Measurements from ENCODE around the gene SPRR1B.
"Not testable (repeated sequence)": the region's sequence is repeated elsewhere in the genome, so short reads cannot be mapped to it uniquely, and the experiment has no call there.

The SPRR1B gene, protein sequence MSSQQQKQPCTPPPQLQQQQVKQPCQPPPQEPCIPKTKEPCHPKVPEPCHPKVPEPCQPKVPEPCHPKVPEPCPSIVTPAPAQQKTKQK

DNA sequence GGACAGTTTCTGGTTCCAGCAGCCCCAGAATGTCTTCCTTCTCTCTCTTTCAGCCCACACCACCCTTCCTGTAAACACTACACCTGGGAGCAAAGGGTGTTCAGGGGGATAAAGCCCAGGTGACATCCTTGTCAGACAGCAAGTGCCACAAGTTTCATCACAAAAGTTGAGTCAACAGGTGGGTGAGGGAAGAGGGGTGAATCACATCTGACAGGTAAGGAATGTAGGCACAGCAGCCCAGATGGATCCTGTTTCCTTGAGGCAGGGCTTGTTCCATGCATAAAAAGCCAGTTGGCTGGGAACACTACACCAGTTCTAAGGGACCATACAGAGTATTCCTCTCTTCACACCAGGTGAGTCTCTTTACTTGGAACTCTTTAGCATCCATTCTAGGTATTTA lies at the start of gene SPRR1B:
TSS of gene SPRR1B (plus strand) at position 309 of the 400 bp plus-strand sequence. CDS start 1,143 bp downstream, outside the sequence.
- DNase-seq (ENCODE audit: low read depth), result no peak

GRCh38 chr1:152982076-152982475 lies 48.9 kb upstream of the SPRR1B start:
- DNase-seq (ENCODE audit: low read depth), result no peak

- no peak for DNase-seq (ENCODE audit: low read depth)
Measured at GRCh38 chr1:152983234-152983633, 47.8 kb upstream of the SPRR1B start.

- DNase-seq (ENCODE audit: low read depth), result no peak
Measured at GRCh38 chr1:152983743-152984142, 47.3 kb upstream of the SPRR1B start, which contains the start of gene SPRR1A. SPRR1A (plus strand) TSS chr1:152984081; CDS start chr1:152985231, 1,150 bp downstream.

GRCh38 chr1:152986578-152986977 lies 44.4 kb upstream of the SPRR1B start:
- no peak for DNase-seq (ENCODE audit: low read depth)

GRCh38 chr1:152993186-152993585 lies 37.8 kb upstream of the SPRR1B start:
- no peak for DNase-seq (ENCODE audit: low read depth)

DNA sequence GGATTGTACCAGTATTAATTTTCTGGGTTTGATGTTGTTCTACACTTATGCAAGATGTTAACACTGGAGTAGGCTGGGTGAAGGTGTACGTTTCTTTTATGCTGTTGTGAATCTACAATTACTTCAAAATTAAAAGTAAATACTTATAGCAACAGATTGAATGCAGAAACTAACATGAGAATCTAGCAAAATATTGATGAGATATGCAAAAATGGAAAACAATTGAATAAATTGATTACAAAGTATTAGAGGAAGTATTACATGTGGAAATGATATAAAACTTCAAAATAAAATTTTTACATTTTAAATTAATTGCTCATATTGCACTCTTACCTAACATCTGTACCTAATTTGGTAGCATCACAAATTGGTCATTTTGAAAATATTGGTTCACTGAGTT lies 35.2 kb upstream of the SPRR1B start:
- no peak for DNase-seq (ENCODE audit: low read depth)

- no peak for DNase-seq (ENCODE audit: low read depth)
Measured at GRCh38 chr1:152996633-152997400, 34.2 kb upstream of the SPRR1B start.

- no peak for DNase-seq (ENCODE audit: low read depth)
Measured at GRCh38 chr1:152997901-152998300, 33.1 kb upstream of the SPRR1B start.

GRCh38 chr1:152998476-152998875 lies 32.5 kb upstream of the SPRR1B start:
- DNase-seq (ENCODE audit: low read depth), result no peak

DNA sequence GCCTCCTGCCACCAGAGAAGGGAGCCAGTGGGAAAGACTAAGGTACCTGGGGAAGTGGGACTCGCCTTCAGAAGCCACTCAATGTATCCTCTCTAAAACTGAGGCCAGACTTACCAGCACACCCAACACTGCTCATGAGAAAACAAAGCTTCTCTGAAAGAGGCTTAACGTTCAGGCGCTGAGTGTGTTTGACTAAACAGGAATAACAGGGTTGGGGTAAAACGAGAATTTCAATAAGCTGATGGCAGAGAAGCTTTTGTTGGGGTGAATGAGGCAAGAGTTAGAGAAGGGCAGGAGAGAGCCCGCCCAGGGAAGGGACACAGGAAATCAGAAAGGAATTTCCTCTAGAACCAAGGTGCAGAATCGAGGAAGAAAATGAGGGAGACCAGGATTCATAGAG lies 31.2 kb upstream of the SPRR1B start:
- no peak for DNase-seq (ENCODE audit: low read depth)

- DNase-seq (ENCODE audit: low read depth), result no peak
Measured at GRCh38 chr1:153000294-153000693, 30.7 kb upstream of the SPRR1B start.

- no peak for DNase-seq (ENCODE audit: low read depth)
Measured at GRCh38 chr1:153001382-153001781, 29.6 kb upstream of the SPRR1B start, which contains the start of gene SPRR3. SPRR3 (plus strand) TSS chr1:153001749; CDS start chr1:153003021, 1,272 bp downstream.

DNA sequence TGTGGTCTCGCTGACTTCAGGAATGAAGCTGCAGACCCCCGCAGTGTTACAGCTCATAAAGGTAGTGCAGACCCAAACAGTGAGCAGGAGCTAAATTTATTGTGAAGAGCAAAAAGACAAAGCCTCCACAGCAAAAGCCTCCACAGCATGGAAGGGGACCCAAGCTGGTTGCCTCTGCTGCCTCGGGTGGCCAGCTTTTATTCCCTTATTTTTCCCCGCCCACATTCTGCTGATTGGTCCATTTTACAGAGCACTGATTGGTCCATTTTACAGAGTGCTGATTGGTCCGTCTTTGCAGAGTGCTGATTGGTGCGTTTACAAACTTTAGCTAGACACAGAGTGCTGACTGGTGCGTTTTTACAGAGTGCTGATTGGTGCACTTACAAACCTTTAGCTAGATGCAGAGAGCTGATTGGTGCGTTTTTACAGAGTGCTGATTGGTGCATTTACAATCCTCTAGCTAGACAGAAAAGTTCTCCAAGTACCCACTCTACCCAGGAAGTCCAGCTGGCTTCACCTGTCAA lies 19.7 kb upstream of the SPRR1B start:
- not testable (repeated sequence) for DNase-seq (ENCODE audit: low read depth)

DNA sequence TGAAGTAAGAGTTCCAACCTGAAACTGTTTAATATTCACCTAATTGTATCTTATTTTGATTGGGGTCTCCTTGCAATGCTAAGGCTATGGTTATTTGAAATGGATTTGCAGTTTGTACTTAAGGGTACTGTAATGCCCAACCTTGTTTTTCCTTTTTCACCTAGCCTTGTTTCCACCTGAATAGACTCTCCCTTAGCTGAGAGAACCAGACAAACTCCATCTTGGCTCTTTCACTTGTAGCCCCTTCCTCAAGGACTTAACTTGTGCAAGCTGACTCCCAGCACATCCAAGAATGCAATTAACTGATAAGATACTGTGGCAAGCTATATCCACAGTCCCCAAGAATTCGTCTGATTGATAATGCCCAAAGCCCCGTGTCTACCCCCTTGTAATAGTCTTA lies 9.2 kb upstream of the SPRR1B start:
- DNase-seq (ENCODE audit: low read depth), result not testable (repeated sequence)

DNA sequence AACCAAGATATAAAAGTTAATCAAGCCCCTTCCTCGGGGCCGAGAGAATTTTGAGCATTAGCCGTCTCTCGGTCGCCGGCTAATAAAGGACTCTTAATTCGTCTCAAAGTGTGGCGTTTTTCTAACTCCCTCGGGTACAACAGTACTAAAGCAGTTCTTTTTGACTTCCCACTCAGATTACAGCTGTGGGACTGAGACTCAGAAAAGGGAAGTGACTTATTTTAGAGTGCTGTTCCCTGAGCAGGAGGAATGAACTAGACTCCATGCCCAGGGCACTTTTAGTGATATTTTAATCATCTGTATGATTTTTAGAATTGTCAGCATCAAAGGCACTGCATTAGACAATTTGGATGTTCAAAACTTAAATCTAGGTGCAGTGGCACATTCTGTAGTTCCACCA lies 8.7 kb upstream of the SPRR1B start:
- DNase-seq (ENCODE audit: low read depth), result not testable (repeated sequence)

DNA sequence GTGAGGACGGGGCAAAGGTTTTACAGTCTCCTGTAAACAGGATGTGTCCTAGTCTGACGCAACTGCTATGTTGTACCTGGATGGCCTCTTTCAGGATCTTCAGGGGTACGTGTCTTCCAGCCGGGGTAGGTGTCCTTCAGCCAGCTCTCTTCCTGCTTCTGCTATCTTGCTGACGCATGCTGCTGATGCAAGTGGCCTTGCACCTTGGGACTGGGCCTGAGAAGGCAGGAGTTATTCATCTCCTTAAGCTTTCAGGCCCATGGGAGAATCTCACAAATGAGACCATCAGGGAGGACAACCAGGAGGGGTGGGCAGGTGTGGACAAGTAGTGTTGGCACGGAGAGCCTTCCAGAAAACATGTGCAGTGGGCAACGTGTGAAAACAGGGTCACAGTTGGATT lies 7.9 kb upstream of the SPRR1B start:
- DNase-seq (ENCODE audit: low read depth), result no peak

DNA sequence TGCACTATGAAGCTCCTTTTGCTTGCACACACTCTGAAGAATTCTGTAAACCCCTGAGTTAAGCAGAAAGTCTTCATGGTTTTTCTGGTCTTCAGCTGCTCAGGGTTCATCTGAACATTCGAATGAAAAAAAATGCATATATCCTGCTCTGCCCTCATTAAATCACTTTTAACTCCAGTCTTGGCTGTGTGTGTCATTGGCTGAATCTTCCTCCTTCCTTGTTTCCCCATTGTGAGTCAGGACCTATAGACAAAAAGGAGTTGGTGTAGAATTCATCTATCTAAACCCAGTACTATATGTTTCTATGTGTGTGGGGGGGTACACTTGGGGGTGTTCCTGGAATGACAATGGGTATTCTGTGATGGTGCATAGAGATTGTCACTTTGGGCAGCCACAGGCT lies 6.6 kb upstream of the SPRR1B start:
- DNase-seq (ENCODE audit: low read depth), result no peak

DNA sequence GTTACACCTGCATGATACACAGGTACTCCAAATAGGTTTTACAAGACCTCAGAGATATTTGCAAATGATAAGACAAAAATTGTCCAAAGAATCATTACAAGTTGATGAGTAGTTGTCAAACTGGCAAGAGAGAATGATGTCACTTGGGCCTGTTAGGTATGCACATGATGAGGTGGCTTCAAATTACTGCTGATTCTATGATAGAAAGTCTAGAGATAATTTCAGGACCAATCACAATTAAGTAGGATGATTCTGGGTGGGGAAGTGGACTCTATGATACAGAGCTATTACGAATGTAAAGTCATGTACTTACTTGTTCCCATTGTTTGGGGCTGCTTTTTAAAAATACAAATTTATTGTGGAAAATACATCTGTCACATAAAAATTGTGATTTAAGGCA lies 5.2 kb upstream of the SPRR1B start:
- DNase-seq (ENCODE audit: low read depth), result no peak

DNA sequence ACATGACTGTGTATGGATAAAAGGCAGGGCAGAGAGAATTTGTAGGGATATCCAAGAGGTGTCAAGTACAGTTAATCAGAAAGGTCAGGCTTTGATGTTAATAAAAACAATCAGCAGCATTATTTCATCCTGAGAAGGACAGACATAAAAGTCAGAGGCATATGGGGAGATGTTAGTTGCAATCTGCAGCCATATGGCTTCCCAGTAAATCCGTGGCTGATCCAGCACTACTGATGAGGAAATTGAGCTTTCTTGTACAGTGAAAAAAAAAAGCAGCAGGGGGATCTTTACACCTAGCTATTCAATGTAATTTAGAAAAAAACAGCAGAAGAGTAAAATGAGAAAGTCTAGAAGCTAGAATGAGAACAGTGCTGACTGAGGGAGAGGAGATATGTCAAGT lies 2.2 kb upstream of the SPRR1B start:
- DNase-seq (ENCODE audit: low read depth), result no peak

DNA sequence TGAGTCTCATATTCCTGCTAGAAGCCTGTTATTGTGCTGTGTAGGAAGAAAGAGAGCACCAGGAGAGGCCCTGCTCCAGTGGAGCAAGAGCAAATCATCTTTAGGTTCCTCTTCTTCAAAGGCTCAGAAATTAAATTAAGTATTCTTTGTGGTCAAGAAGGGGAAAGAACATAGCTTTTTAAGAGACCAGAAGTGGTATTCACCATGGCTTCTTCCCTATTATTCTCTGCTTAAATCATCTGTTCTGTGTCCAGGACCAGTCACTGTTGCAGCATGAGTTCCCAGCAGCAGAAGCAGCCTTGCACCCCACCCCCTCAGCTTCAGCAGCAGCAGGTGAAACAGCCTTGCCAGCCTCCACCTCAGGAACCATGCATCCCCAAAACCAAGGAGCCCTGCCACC lies 1.1 kb downstream of the SPRR1B start:
- no peak for DNase-seq (ENCODE audit: low read depth)

DNA sequence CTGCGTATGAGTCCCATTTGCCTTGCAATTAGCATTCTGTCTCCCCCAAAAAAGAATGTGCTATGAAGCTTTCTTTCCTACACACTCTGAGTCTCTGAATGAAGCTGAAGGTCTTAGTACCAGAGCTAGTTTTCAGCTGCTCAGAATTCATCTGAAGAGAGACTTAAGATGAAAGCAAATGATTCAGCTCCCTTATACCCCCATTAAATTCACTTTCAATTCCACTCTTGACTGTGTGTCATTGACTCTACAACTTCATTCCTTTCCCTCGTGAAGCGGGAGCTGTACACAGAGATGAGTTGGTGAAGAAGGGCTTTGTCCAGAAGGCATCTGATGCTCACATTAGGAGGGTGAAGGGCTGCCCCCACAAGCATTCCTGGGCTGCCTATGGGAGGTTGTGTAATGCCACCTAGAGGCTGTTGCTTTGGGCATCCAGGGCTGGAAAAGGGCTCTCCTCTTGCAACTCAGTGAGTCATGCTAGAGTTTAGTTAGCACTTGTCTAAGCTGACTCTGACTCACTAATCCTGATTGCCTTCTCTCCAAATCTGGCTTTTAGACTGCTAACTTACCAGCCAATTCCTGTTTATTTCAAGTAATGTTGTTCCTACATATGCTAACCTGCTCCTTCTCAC lies 1.8 kb downstream of the SPRR1B start:
- no peak for DNase-seq (ENCODE audit: low read depth)

GRCh38 chr1:153035211-153035610 lies 4.2 kb downstream of the SPRR1B start:
- DNase-seq (ENCODE audit: low read depth), result no peak

All from T-helper 22 cell (primary cell).